ENCODE measurements around the gene DOCK6.

The DOCK6 gene

GRCh38 chr19:11199517-11199916, 62.8 kb downstream of the DOCK6 start:
- H3K4me3 ChIP-seq (ENCODE audit: low read depth, low read length): no peak overlapping the region
- DNase-seq (ENCODE audit: low read depth): no peak
- no peak for TF ChIP-seq CTCF (IDR thresholded peaks at IDR 0.05; ENCODE audit: low read depth, low read length, missing control alignments)

GRCh38 chr19:11198769-11199424, 63.4 kb downstream of the DOCK6 start:
- no peak overlapping the region for H3K4me3 ChIP-seq (ENCODE audit: low read depth, low read length)
- TF ChIP-seq CTCF (IDR thresholded peaks at IDR 0.05; ENCODE audit: low read depth, low read length, missing control alignments): no peak
- no peak for DNase-seq (ENCODE audit: low read depth)

GRCh38 chr19:11198175-11198534, 64.2 kb downstream of the DOCK6 start:
- no peak for TF ChIP-seq CTCF (IDR thresholded peaks at IDR 0.05; ENCODE audit: low read depth, low read length, missing control alignments)
- DNase-seq (ENCODE audit: low read depth): no peak
- H3K4me3 ChIP-seq (ENCODE audit: low read depth, low read length): peak overlapping the region; percentile 57; the same call in 1 of the 2 replicates

- no peak for DNase-seq (ENCODE audit: low read depth)
- no peak for TF ChIP-seq CTCF (IDR thresholded peaks at IDR 0.05; ENCODE audit: low read depth, low read length, missing control alignments)
- peak within 1 kb of the TSS; percentile 57 for H3K4me3 ChIP-seq (ENCODE audit: low read depth, low read length)
Observed at GRCh38 chr19:11197291-11198174, 64.8 kb downstream of the DOCK6 start, which contains the start of gene KANK2. TSS of gene KANK2 (minus strand) at chr19:11197545. CDS start at chr19:11194511, 3,034 bp downstream.

GRCh38 chr19:11196406-11197287, 65.7 kb downstream of the DOCK6 start:
- no peak for TF ChIP-seq CTCF (IDR thresholded peaks at IDR 0.05; ENCODE audit: low read depth, low read length, missing control alignments)
- peak overlapping the region; percentile 57 for H3K4me3 ChIP-seq (ENCODE audit: low read depth, low read length)
- DNase-seq (ENCODE audit: low read depth): no peak

- no peak for DNase-seq (ENCODE audit: low read depth)
- no peak for TF ChIP-seq CTCF (IDR thresholded peaks at IDR 0.05; ENCODE audit: low read depth, low read length, missing control alignments)
- H3K4me3 ChIP-seq (ENCODE audit: low read depth, low read length): no peak overlapping the region
Observed at GRCh38 chr19:11195681-11196080, 66.6 kb downstream of the DOCK6 start.

Measured in GM12864 (cell line).